Ascending aorta (tissue), 2 donors: ENCODE measurements around the gene IMMP2L. TPM values are rescaled to one million over a fixed set of nuclear protein-coding genes. Genes with fewer than 3 reads are reported as not detected.

Source experiments
- DNase-seq, 2 donors: peaks; one replicate each; pipeline ENCODE4 v3.0.0-alpha.2; 2019; ENCODE audit warnings: low spot score in 2 of 2
- H3K27ac ChIP-seq, 2 donors: fragments of 200-600 bp; sonication (generic); one replicate each; pipeline ENCODE4 v1.5.1; 2016 to 2017; ENCODE audit warnings: mild to moderate bottlenecking in 1 of 2
- H3K27me3 ChIP-seq: fragments of 200-600 bp; sonication (generic); one replicate; pipeline ENCODE4 v1.5.1; 2017
- H3K36me3 ChIP-seq, 2 donors: fragments of 200-600 bp; sonication (generic); one replicate each; pipeline ENCODE4 v1.5.1; 2016
- H3K4me1 ChIP-seq, 2 donors: fragments of 200-600 bp; sonication (generic); one replicate each; pipeline ENCODE4 v1.5.1; 2016 to 2017; ENCODE audit warnings: mild to moderate bottlenecking in 1 of 2
- H3K4me3 ChIP-seq, 2 donors: fragments of 200-600 bp; sonication (generic); one replicate each; pipeline ENCODE4 v1.5.1; 2016 to 2017; ENCODE audit warnings: mild to moderate bottlenecking in 1 of 2
- H3K9me3 ChIP-seq, 2 donors: fragments of 200-600 bp; sonication (generic); one replicate each; pipeline ENCODE4 v1.5.1; 2016
- intact Hi-C: fragments of 100-400 bp; cut with DNase I; formaldehyde crosslinking; loops from one replicate; pipeline ENCODE4 v1.15.1; 2023
- total RNA-seq: library from RNA; depleted of rRNA; stranded (reverse); fragments of >200 nt; gene quantifications from one replicate; pipeline ENCODE4 v1.1.0, GENCODE V29; 2016
- TF ChIP-seq, protein P1 (sequence below), 3 experiments: fragments of 200-600 bp in 2 of 3; fragments of 450-650 bp in 1 of 3; sonication (generic) in 2 of 3; IDR thresholded peaks; one replicate each; pipeline ENCODE4 v1.5.1; 2016 to 2019; ENCODE audit warnings: antibody characterized with exemption in 3 of 3, mild to moderate bottlenecking in 1 of 3, moderate library complexity in 1 of 3

IMMP2L gene
- total RNA-seq, 1 donor from 2014 or later: 143 TPM

DNA sequence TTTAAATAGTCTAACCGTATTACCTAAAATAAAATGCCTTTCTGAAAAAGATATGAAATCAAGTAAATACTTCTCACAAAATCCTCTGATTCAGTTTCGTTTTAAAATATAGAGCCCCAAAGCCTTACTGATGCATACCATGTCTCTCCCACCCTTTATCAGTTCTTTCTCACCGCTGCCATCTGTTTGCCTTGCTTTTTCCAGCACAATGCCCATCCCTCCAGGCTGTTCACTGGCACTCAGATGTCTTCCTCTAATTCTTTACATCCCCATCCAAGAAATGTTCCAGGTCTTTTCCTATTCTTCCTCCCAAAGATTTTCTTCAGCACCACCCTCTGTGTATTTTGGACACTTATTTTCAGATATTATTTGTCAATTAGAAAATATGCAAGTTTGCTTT lies 587.9 kb downstream of the IMMP2L start:
- intact Hi-C loops: no loop called here
- no peak overlapping the region for H3K4me3 ChIP-seq
- no peak overlapping the region for H3K27ac ChIP-seq
- H3K27me3 ChIP-seq: no peaks in the 10 kb centered on the region
- H3K9me3 ChIP-seq: no peaks in the 10 kb centered on the region
- no peaks in the 10 kb centered on the region for H3K4me1 ChIP-seq
- H3K36me3 ChIP-seq: no peaks in the 10 kb centered on the region
- no peak for DNase-seq
- TF ChIP-seq, protein P1, sequence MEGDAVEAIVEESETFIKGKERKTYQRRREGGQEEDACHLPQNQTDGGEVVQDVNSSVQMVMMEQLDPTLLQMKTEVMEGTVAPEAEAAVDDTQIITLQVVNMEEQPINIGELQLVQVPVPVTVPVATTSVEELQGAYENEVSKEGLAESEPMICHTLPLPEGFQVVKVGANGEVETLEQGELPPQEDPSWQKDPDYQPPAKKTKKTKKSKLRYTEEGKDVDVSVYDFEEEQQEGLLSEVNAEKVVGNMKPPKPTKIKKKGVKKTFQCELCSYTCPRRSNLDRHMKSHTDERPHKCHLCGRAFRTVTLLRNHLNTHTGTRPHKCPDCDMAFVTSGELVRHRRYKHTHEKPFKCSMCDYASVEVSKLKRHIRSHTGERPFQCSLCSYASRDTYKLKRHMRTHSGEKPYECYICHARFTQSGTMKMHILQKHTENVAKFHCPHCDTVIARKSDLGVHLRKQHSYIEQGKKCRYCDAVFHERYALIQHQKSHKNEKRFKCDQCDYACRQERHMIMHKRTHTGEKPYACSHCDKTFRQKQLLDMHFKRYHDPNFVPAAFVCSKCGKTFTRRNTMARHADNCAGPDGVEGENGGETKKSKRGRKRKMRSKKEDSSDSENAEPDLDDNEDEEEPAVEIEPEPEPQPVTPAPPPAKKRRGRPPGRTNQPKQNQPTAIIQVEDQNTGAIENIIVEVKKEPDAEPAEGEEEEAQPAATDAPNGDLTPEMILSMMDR (IDR thresholded peaks at IDR 0.05): no peak

DNA sequence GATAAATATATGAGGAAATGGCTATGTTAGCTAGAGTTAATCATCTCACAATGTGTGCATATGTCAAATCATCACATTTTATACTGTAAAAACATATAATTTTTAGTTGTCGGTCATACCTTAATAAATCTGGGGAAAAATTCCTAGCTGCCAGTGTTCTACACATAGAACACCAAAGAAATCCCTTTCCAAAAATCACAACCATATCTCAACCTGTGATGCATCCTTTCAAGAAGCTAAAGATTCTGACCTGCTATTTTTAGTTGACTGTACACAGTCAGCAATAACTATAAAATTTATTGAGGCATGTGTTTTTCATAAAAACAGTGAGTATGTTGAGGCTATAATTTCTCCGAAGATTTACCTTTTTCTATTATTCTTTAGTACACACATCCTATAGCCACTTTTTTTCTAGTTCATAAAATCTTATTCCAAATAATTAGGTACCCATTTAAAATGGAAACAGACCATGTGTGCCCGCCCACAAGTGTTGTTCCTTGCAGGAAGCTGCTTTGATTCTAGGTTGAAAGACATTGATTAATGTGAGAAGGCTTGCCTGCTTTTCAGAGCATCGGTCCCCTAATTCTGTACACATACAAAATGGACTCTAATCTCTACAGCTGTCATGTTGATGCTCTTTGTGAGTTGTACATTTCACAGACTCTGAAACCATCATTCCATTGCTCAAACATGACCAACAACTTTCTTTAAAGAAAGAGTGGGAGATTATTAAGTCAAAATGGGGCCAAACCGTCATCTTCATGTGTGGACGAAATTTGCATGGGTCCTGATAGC lies 588.9 kb downstream of the IMMP2L start:
- Histone ChIP-seq H3K36me3 (no peaks in the 10 kb centered on the region), H3K27ac (no peak overlapping the region), H3K27me3 (no peaks in the 10 kb centered on the region), H3K9me3 (no peaks in the 10 kb centered on the region), H3K4me3 (no peak overlapping the region), H3K4me1 (no peaks in the 10 kb centered on the region)
- TF ChIP-seq, protein P1 (IDR thresholded peaks at IDR 0.05): no peak
- DNase-seq: no peak
- intact Hi-C loops: no loop called here

DNA sequence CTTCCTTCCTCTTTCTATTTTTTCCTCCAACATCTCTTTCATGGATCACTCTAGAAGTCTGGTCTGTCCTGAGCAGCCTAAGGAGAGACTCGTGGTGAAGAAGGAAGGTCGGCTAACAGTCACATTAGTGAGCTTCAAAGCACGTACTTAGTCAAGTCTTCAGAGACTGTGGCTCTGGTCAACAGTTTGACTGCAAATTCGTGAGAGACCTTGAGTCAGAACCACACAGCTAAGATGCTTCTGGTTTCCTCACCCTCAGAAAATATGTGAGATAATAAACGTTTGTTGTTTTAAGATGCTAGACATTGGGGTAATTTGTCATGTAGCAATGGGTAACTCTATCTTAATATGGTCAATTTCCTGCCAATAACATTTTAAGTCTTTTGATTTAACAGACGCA lies 597.5 kb downstream of the IMMP2L start:
- H3K27me3 ChIP-seq: no peaks in the 10 kb centered on the region
- H3K4me3 ChIP-seq: no peak overlapping the region
- no peaks in the 10 kb centered on the region for H3K9me3 ChIP-seq
- TF ChIP-seq, protein P1 (IDR thresholded peaks at IDR 0.05): no peak
- no peak overlapping the region for H3K27ac ChIP-seq
- no peak for DNase-seq
- H3K4me1 ChIP-seq: no peaks in the 10 kb centered on the region
- no peaks in the 10 kb centered on the region for H3K36me3 ChIP-seq
- intact Hi-C loops: no loop called here

DNA sequence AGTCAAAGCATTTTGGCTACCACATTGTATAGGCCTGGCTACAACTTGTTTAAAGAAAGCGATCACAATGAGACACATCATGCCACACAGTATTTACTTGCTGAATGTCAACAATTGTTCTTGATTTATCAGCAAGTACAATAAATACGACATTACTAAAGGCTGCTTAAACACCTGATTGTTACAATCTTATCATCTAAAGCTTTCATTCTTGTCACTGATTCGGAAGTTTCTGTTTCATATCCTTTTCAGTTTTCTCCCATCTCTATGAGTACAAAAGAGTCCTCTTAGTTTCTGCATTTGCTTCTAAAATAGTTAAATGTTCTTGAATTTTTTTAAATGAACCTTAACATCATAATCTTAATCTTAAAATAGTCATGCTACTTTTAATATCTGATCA lies 599.5 kb downstream of the IMMP2L start:
- Histone ChIP-seq H3K4me3 (no peak overlapping the region), H3K27ac (no peak overlapping the region), H3K4me1 (no peaks in the 10 kb centered on the region), H3K36me3 (no peaks in the 10 kb centered on the region), H3K27me3 (no peaks in the 10 kb centered on the region), H3K9me3 (no peaks in the 10 kb centered on the region)
- TF ChIP-seq, protein P1 (IDR thresholded peaks at IDR 0.05): no peak
- intact Hi-C loops: no loop called here
- no peak for DNase-seq

DNA sequence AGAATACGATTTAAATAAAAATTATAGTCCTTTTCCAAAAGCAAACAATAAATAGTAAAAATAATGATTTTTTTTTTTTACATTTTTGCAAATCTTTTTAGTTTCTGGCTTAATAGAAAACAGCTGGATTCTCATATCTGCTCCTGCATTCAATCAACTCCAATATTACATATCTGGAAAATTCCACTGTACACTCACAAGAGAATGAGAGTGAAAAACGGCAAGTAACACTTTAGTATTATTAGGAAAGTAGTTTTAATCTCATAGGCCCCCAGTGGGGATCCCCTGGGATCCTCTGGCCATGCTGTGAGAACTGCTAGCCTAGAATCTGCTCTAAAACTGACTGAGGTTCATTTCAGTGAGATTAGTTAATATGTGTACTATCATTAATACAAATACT lies 599.9 kb downstream of the IMMP2L start:
- intact Hi-C loops: no loop called here
- TF ChIP-seq, protein P1 (IDR thresholded peaks at IDR 0.05): no peak
- Histone ChIP-seq H3K27ac (no peak overlapping the region), H3K4me3 (no peak overlapping the region), H3K36me3 (no peaks in the 10 kb centered on the region), H3K4me1 (no peaks in the 10 kb centered on the region), H3K27me3 (no peaks in the 10 kb centered on the region), H3K9me3 (no peaks in the 10 kb centered on the region)
- DNase-seq: no peak
